Measurements from ENCODE around the gene ATG16L1. TPM values are rescaled to one million over a fixed set of nuclear protein-coding genes. Genes with fewer than 3 reads are reported as not detected.

Gene ATG16L1
- total RNA-seq, 6 experiments from 2014 or later = 14.7 to 20.2 (median 17.9) TPM

GRCh38 chr2:233265899-233266431, 14.5 kb downstream of the ATG16L1 start:
- intact Hi-C loops (cut with DNase I) = no loop called here
- H3K4me3 ChIP-seq = no peak overlapping the region
- peaks cover 0 to 26% (median 0%) of the 10 kb centered on the region in 4 donors for H3K4me1 ChIP-seq
- H3K27ac ChIP-seq = peak overlapping the region in 1 of 3 donors; percentile 73
- peak in 2 of 4 donors; percentile 41 to 53 for ATAC-seq
- WGBS (ENCODE audit: insufficient coverage, low coverage, low lambda C conversion rate, missing lambda C conversion rate) = 52% methylated on average over 5 of the region's 10 CpGs
- H3K27me3 ChIP-seq = no peaks in the 10 kb centered on the region
- TF ChIP-seq POLR2A (IDR thresholded peaks at IDR 0.05) = no peak
- no peak for TF ChIP-seq CTCF (IDR thresholded peaks at IDR 0.05)
- no peak for DNase-seq
- peaks cover 0 to 49% (median 25%) of the 10 kb centered on the region in 4 donors for H3K36me3 ChIP-seq
- H3K9me3 ChIP-seq = no peaks in the 10 kb centered on the region

GRCh38 chr2:233266481-233266880, 15.0 kb downstream of the ATG16L1 start:
- no peaks in the 10 kb centered on the region for H3K27me3 ChIP-seq
- no peak overlapping the region for H3K27ac ChIP-seq
- H3K36me3 ChIP-seq = peaks cover 0 to 49% (median 25%) of the 10 kb centered on the region in 4 donors
- no peak overlapping the region for H3K4me3 ChIP-seq
- TF ChIP-seq POLR2A (IDR thresholded peaks at IDR 0.05) = no peak
- TF ChIP-seq CTCF (IDR thresholded peaks at IDR 0.05) = no peak
- no peaks in the 10 kb centered on the region for H3K9me3 ChIP-seq
- peaks cover 0 to 26% (median 1%) of the 10 kb centered on the region in 4 donors for H3K4me1 ChIP-seq
- WGBS (ENCODE audit: insufficient coverage, low coverage, low lambda C conversion rate, missing lambda C conversion rate) = 97% methylated on average over 4 of the region's 4 CpGs
- no peak for ATAC-seq
- DNase-seq = no peak
- intact Hi-C loops (cut with DNase I) = no loop called here

GRCh38 chr2:233267516-233268245, 16.2 kb downstream of the ATG16L1 start:
- Histone ChIP-seq H3K27ac (no peak overlapping the region), H3K4me1 (peaks cover 0 to 30% (median 5%) of the 10 kb centered on the region in 4 donors), H3K4me3 (no peak overlapping the region), H3K36me3 (peaks cover 1 to 47% (median 28%) of the 10 kb centered on the region in 4 donors), H3K9me3 (no peaks in the 10 kb centered on the region), H3K27me3 (no peaks in the 10 kb centered on the region)
- DNase-seq = no peak
- ATAC-seq = peak; percentile 5 to 58 (median 30)
- WGBS (ENCODE audit: insufficient coverage, low coverage, low lambda C conversion rate, missing lambda C conversion rate) = 77% methylated on average over 4 of the region's 6 CpGs
- TF ChIP-seq CTCF (IDR thresholded peaks at IDR 0.05) (no peak), POLR2A (IDR thresholded peaks at IDR 0.05) (no peak)
- intact Hi-C loops (cut with DNase I) = no loop called here

GRCh38 chr2:233270366-233270765, 18.9 kb downstream of the ATG16L1 start:
- TF ChIP-seq CTCF (IDR thresholded peaks at IDR 0.05) = no peak
- TF ChIP-seq POLR2A (IDR thresholded peaks at IDR 0.05) = no peak
- peak overlapping the region in 1 of 3 donors; percentile 6 for H3K27ac ChIP-seq
- DNase-seq (no peak), ATAC-seq (no peak)
- no peaks in the 10 kb centered on the region for H3K9me3 ChIP-seq
- H3K27me3 ChIP-seq = no peaks in the 10 kb centered on the region
- H3K4me1 ChIP-seq = peaks cover 0 to 17% (median 5%) of the 10 kb centered on the region in 4 donors
- 64% methylated on average over 5 of the region's 5 CpGs for WGBS (ENCODE audit: insufficient coverage, low coverage, low lambda C conversion rate, missing lambda C conversion rate)
- H3K36me3 ChIP-seq = peaks cover 14 to 55% (median 33%) of the 10 kb centered on the region in 4 donors
- intact Hi-C loops (cut with DNase I) = no loop called here
- H3K4me3 ChIP-seq = no peak overlapping the region

All from right lobe of liver (tissue), 6 donors.